Activated naive CD4-positive, alpha-beta T cell treated with Interleukin-2 at 50 U/mL for 16 hours (primary cell): ENCODE data around the gene SCGB1D1.

Experiments used
- DNase-seq: peaks from one replicate; pipeline ENCODE4 v3.0.0-alpha.2; 2020

The SCGB1D1 gene

GRCh38 chr11:62237499-62237898, 47.5 kb downstream of the SCGB1D1 start:
- no peak for DNase-seq

GRCh38 chr11:62238151-62238550, 48.1 kb downstream of the SCGB1D1 start:
- no peak for DNase-seq

DNA sequence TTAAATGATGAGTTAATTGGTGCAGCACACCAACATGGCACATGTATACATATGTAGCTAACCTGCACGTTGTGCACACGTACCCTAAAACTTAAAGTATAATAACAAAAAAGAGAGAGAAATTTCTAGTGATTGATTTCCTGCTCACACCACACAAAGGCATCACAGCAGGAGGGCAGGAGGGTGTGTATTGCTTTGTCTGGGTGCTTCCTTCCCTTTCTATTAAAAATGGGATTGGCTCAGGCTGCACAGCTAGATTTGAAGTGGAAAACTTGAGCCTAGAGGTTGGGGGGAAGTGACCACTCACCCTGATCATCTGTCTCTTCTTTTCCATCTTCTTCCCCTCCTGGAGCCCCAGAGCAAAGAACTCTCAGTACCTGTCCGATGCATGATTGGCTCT, 51.1 kb downstream of the SCGB1D1 start:
- DNase-seq, result no peak

- DNase-seq, result no peak
Measured at GRCh38 chr11:62242021-62242420, 52.0 kb downstream of the SCGB1D1 start, which contains the start of gene SCGB1D2. TSS of gene SCGB1D2 (plus strand) at chr11:62242239. CDS start at chr11:62242308, 69 bp downstream.
